Stimulated activated naive CD8-positive, alpha-beta T cell treated with anti-CD3 and anti-CD28 coated beads, Interleukin-15, amount 100 ng/mL, for 72 hours (primary cell): Measurements from ENCODE around the gene AOPEP.

Experiments
- ATAC-seq: fragments of 150-1000 bp; cut with Tn5 transposase; 2 replicates; pipeline ENCODE4 v1.10.0; 2021; ENCODE audit warnings: mild to moderate bottlenecking, moderate library complexity
- DNase-seq, 2 donors: peaks; one replicate each; pipeline ENCODE4 v3.0.0; 2021 to 2022
- H3K27ac Mint-ChIP-seq, 2 donors: one replicate each; pipeline ENCODE4 v1.8.0; 2022; ENCODE audit warnings: mild to moderate bottlenecking in 2 of 2, mixed read lengths in 2 of 2, moderate library complexity in 2 of 2
- H3K27me3 Mint-ChIP-seq: one replicate; pipeline ENCODE4 v1.8.0; 2022; ENCODE audit warnings: mixed read lengths
- H3K4me1 Mint-ChIP-seq: one replicate; pipeline ENCODE4 v1.8.0; 2022; ENCODE audit warnings: mild to moderate bottlenecking, mixed read lengths
- H3K4me3 Mint-ChIP-seq, 2 donors: one replicate each; pipeline ENCODE4 v1.8.0; 2022; ENCODE audit warnings: mild to moderate bottlenecking in 2 of 2, mixed read lengths in 2 of 2, moderate library complexity in 1 of 2
- H3K9me3 Mint-ChIP-seq, 2 donors: one replicate each; pipeline ENCODE4 v1.8.0; 2022; ENCODE audit warnings: mixed read lengths in 2 of 2

The AOPEP gene

GRCh38 chr9:95111716-95112115 lies 385.2 kb downstream of the AOPEP start:
- DNase-seq (no peak), ATAC-seq (no peak)
- Mint-ChIP-seq H3K27me3 (no peaks in the 10 kb centered on the region), H3K27ac (peak overlapping the region in 1 of 2 donors; percentile 12), H3K4me1 (no peaks in the 10 kb centered on the region), H3K4me3 (no peak overlapping the region), H3K9me3 (no peaks in the 10 kb centered on the region)

- peak overlapping the region in 1 of 2 donors; percentile 12 for H3K27ac Mint-ChIP-seq
- H3K4me1 Mint-ChIP-seq: no peaks in the 10 kb centered on the region
- H3K4me3 Mint-ChIP-seq: no peak overlapping the region
- DNase-seq (no peak), ATAC-seq (no peak)
- no peaks in the 10 kb centered on the region for H3K27me3 Mint-ChIP-seq
- no peaks in the 10 kb centered on the region for H3K9me3 Mint-ChIP-seq
Measured at GRCh38 chr9:95112436-95113280, 386.2 kb downstream of the AOPEP start.

GRCh38 chr9:95115104-95115503 lies 388.6 kb downstream of the AOPEP start:
- Mint-ChIP-seq H3K9me3 (no peaks in the 10 kb centered on the region), H3K27ac (no peak overlapping the region), H3K27me3 (no peaks in the 10 kb centered on the region), H3K4me1 (no peaks in the 10 kb centered on the region), H3K4me3 (no peak overlapping the region)
- DNase-seq (no peak), ATAC-seq (no peak)

- DNase-seq: no peak
- Mint-ChIP-seq H3K27ac (no peak overlapping the region), H3K27me3 (no peaks in the 10 kb centered on the region), H3K9me3 (no peaks in the 10 kb centered on the region), H3K4me3 (no peak overlapping the region), H3K4me1 (no peaks in the 10 kb centered on the region)
- ATAC-seq: no peak
Measured at GRCh38 chr9:95116002-95116807, 389.7 kb downstream of the AOPEP start.

GRCh38 chr9:95116808-95117204 lies 390.3 kb downstream of the AOPEP start:
- no peak overlapping the region for H3K4me3 Mint-ChIP-seq
- no peaks in the 10 kb centered on the region for H3K9me3 Mint-ChIP-seq
- no peaks in the 10 kb centered on the region for H3K27me3 Mint-ChIP-seq
- ATAC-seq: no peak
- no peak for DNase-seq
- H3K4me1 Mint-ChIP-seq: no peaks in the 10 kb centered on the region
- H3K27ac Mint-ChIP-seq: no peak overlapping the region

- Mint-ChIP-seq H3K4me3 (no peak overlapping the region), H3K27me3 (no peaks in the 10 kb centered on the region), H3K27ac (no peak overlapping the region), H3K4me1 (no peaks in the 10 kb centered on the region), H3K9me3 (no peaks in the 10 kb centered on the region)
- DNase-seq (no peak), ATAC-seq (no peak)
Measured at GRCh38 chr9:95118596-95118995, 392.1 kb downstream of the AOPEP start.

- DNase-seq: no peak
- no peak for ATAC-seq
- H3K4me1 Mint-ChIP-seq: no peaks in the 10 kb centered on the region
- no peaks in the 10 kb centered on the region for H3K9me3 Mint-ChIP-seq
- no peak overlapping the region for H3K27ac Mint-ChIP-seq
- no peaks in the 10 kb centered on the region for H3K27me3 Mint-ChIP-seq
- H3K4me3 Mint-ChIP-seq: no peak overlapping the region
Measured at GRCh38 chr9:95120781-95121370, 394.4 kb downstream of the AOPEP start.

GRCh38 chr9:95124582-95125367 lies 398.3 kb downstream of the AOPEP start:
- no peak overlapping the region for H3K27ac Mint-ChIP-seq
- H3K9me3 Mint-ChIP-seq: no peaks in the 10 kb centered on the region
- no peaks in the 10 kb centered on the region for H3K27me3 Mint-ChIP-seq
- DNase-seq (no peak), ATAC-seq (no peak)
- no peaks in the 10 kb centered on the region for H3K4me1 Mint-ChIP-seq
- H3K4me3 Mint-ChIP-seq: no peak overlapping the region

- Mint-ChIP-seq H3K27me3 (no peaks in the 10 kb centered on the region), H3K9me3 (no peaks in the 10 kb centered on the region), H3K4me1 (no peaks in the 10 kb centered on the region), H3K27ac (peak overlapping the region in 1 of 2 donors; percentile 59), H3K4me3 (no peak overlapping the region)
- ATAC-seq (no peak), DNase-seq (no peak)
Measured at GRCh38 chr9:95125652-95126051, 399.2 kb downstream of the AOPEP start.

GRCh38 chr9:95126739-95127138 lies 400.2 kb downstream of the AOPEP start:
- H3K4me1 Mint-ChIP-seq: no peaks in the 10 kb centered on the region
- H3K9me3 Mint-ChIP-seq: no peaks in the 10 kb centered on the region

GRCh38 chr9:95127249-95128176 lies 401.0 kb downstream of the AOPEP start:
- Mint-ChIP-seq H3K27ac (peak overlapping the region in 1 of 2 donors; percentile 34), H3K4me3 (no peak overlapping the region), H3K27me3 (no peaks in the 10 kb centered on the region), H3K9me3 (no peaks in the 10 kb centered on the region), H3K4me1 (no peaks in the 10 kb centered on the region)
- peak; percentile 64 to 73 for DNase-seq
- peak; percentile 89 for ATAC-seq

More at GRCh38 chr9:95126739-95127138, 400.2 kb downstream of the AOPEP start:
- H3K27ac Mint-ChIP-seq: no peak overlapping the region
- no peak overlapping the region for H3K4me3 Mint-ChIP-seq
- H3K27me3 Mint-ChIP-seq: no peaks in the 10 kb centered on the region
- ATAC-seq (no peak), DNase-seq (no peak)

- no peaks in the 10 kb centered on the region for H3K9me3 Mint-ChIP-seq
Measured at GRCh38 chr9:95128177-95128524, 401.7 kb downstream of the AOPEP start.

GRCh38 chr9:95129476-95130291 lies 403.2 kb downstream of the AOPEP start:
- no peak overlapping the region for H3K4me3 Mint-ChIP-seq
- H3K27ac Mint-ChIP-seq: peak overlapping the region; percentile 5 to 35

More at GRCh38 chr9:95128177-95128524, 401.7 kb downstream of the AOPEP start:
- no peak overlapping the region for H3K4me3 Mint-ChIP-seq
- H3K27ac Mint-ChIP-seq: no peak overlapping the region
- ATAC-seq (no peak), DNase-seq (no peak)
- no peaks in the 10 kb centered on the region for H3K4me1 Mint-ChIP-seq
- H3K27me3 Mint-ChIP-seq: no peaks in the 10 kb centered on the region

GRCh38 chr9:95130484-95130883 lies 404.0 kb downstream of the AOPEP start:
- H3K4me1 Mint-ChIP-seq: no peaks in the 10 kb centered on the region
- no peak for ATAC-seq
- no peak overlapping the region for H3K4me3 Mint-ChIP-seq
- no peaks in the 10 kb centered on the region for H3K27me3 Mint-ChIP-seq
- H3K9me3 Mint-ChIP-seq: no peaks in the 10 kb centered on the region
- peak overlapping the region in 1 of 2 donors; percentile 28 for H3K27ac Mint-ChIP-seq
- DNase-seq: no peak

More at GRCh38 chr9:95129476-95130291, 403.2 kb downstream of the AOPEP start:
- Mint-ChIP-seq H3K9me3 (no peaks in the 10 kb centered on the region), H3K27me3 (no peaks in the 10 kb centered on the region), H3K4me1 (no peaks in the 10 kb centered on the region)
- no peak for ATAC-seq
- DNase-seq: no peak
